ENCODE results near the gene PELO.

GRCh38 chr5:52789851-52790250, 2.1 kb downstream of the PELO start:
- TF ChIP-seq PRDM15 (CRISPR knock-in tag; IDR thresholded peaks at IDR 0.05) = no peak
- TF ChIP-seq CTCF (IDR thresholded peaks at IDR 0.05) = no peak
- no peak for TF ChIP-seq NR1H2 (CRISPR knock-in tag; IDR thresholded peaks at IDR 0.05)
- no peak for TF ChIP-seq USF2 (CRISPR knock-in tag; IDR thresholded peaks at IDR 0.05)
- no peak for TF ChIP-seq NR3C1 (CRISPR knock-in tag; conservative IDR thresholded peaks at IDR 0.05; ENCODE audit: low read depth)
- no peak for TF ChIP-seq ZNF425 (CRISPR knock-in tag; conservative IDR thresholded peaks at IDR 0.05)
- no peak for TF ChIP-seq CREM (CRISPR knock-in tag; IDR thresholded peaks at IDR 0.05)
- TF ChIP-seq HMGXB4 (CRISPR knock-in tag; IDR thresholded peaks at IDR 0.05) = no peak
- no peak for TF ChIP-seq IRF2 (CRISPR knock-in tag; IDR thresholded peaks at IDR 0.05; ENCODE audit: borderline replicate concordance, low read depth)
- no peak for TF ChIP-seq ZNF512 (CRISPR knock-in tag; IDR thresholded peaks at IDR 0.05; ENCODE audit: borderline replicate concordance)
- no peak for TF ChIP-seq ZNF121 (CRISPR knock-in tag; IDR thresholded peaks at IDR 0.05)
- no peak for TF ChIP-seq E2F5 (CRISPR knock-in tag; IDR thresholded peaks at IDR 0.05)
- no peak for TF ChIP-seq CREB1 (CRISPR knock-in tag; IDR thresholded peaks at IDR 0.05)
